Gastrocnemius medialis (tissue), 4 donors: ENCODE measurements around the gene WDR31.

ENCODE experiments used
- POLR2A ChIP-seq, 2 donors: fragments of 450-650 bp; IDR thresholded peaks; one replicate each; pipeline ENCODE4 v1.6.1; 2017; ENCODE audit warnings: antibody characterized with exemption in 2 of 2, mild to moderate bottlenecking in 2 of 2, moderate library complexity in 2 of 2
- TF ChIP-seq, protein P1 (sequence below), 5 experiments: fragments of 450-650 bp in 3 of 5; fragments of 200-600 bp in 2 of 5; sonication (generic) in 2 of 5; IDR thresholded peaks in 4 of 5; conservative IDR thresholded peaks in 1 of 5; 1 replicate in 4 of 5; 2 replicates in 1 of 5; pipeline ENCODE4 v1.5.1; 2016 to 2019; ENCODE audit warnings: antibody characterized with exemption in 5 of 5, mild to moderate bottlenecking in 3 of 5, moderate library complexity in 3 of 5

- TF ChIP-seq, protein P1, sequence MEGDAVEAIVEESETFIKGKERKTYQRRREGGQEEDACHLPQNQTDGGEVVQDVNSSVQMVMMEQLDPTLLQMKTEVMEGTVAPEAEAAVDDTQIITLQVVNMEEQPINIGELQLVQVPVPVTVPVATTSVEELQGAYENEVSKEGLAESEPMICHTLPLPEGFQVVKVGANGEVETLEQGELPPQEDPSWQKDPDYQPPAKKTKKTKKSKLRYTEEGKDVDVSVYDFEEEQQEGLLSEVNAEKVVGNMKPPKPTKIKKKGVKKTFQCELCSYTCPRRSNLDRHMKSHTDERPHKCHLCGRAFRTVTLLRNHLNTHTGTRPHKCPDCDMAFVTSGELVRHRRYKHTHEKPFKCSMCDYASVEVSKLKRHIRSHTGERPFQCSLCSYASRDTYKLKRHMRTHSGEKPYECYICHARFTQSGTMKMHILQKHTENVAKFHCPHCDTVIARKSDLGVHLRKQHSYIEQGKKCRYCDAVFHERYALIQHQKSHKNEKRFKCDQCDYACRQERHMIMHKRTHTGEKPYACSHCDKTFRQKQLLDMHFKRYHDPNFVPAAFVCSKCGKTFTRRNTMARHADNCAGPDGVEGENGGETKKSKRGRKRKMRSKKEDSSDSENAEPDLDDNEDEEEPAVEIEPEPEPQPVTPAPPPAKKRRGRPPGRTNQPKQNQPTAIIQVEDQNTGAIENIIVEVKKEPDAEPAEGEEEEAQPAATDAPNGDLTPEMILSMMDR (IDR thresholded peaks at IDR 0.05 in 4 of 5, conservative IDR thresholded peaks at IDR 0.05 in 1 of 5) = no peak
- no peak for TF ChIP-seq POLR2A (IDR thresholded peaks at IDR 0.05)
Measured at GRCh38 chr9:113310538-113310937, 29.5 kb downstream of the WDR31 start.
